Ishikawa (cell line): ENCODE results near the gene DAP.

Experiments used
- CEBPB ChIP-seq: IDR thresholded peaks from 2 replicates; pipeline ENCODE4 v1.6.1; 2012
- CREB1 ChIP-seq: IDR thresholded peaks from 2 replicates; pipeline ENCODE4 v1.6.1; 2012; ENCODE audit warnings: low read depth
- EGR1 ChIP-seq: IDR thresholded peaks from 2 replicates; pipeline ENCODE4 v1.6.1; 2012
- EP300 ChIP-seq: IDR thresholded peaks from 2 replicates; pipeline ENCODE4 v1.6.1; 2012; ENCODE audit warnings: borderline replicate concordance
- FOXM1 ChIP-seq: IDR thresholded peaks from 2 replicates; pipeline ENCODE4 v1.6.1; 2012; ENCODE audit warnings: low read depth, borderline replicate concordance
- NFIC ChIP-seq: IDR thresholded peaks from 2 replicates; pipeline ENCODE4 v1.6.1; 2012
- RAD21 ChIP-seq: IDR thresholded peaks from 2 replicates; pipeline ENCODE4 v1.6.1; 2012; ENCODE audit warnings: low read depth
- TAF1 ChIP-seq: IDR thresholded peaks from 2 replicates; pipeline ENCODE4 v1.6.1; 2012; ENCODE audit warnings: low read depth, mild to moderate bottlenecking
- TCF12 ChIP-seq: IDR thresholded peaks from 2 replicates; pipeline ENCODE4 v1.6.1; 2012; ENCODE audit warnings: low read depth
- TEAD4 ChIP-seq: IDR thresholded peaks from 2 replicates; pipeline ENCODE4 v1.6.1; 2012
- YY1 ChIP-seq: IDR thresholded peaks from 2 replicates; pipeline ENCODE4 v1.6.1; 2012; ENCODE audit warnings: low read depth
- ZBTB7A ChIP-seq: IDR thresholded peaks from 2 replicates; pipeline ENCODE4 v1.6.1; 2012; ENCODE audit warnings: low read depth
- TF ChIP-seq, protein P1 (sequence below): IDR thresholded peaks from 2 replicates; pipeline ENCODE4 v1.6.1; 2012; ENCODE audit warnings: low read depth, mild to moderate bottlenecking
- TF ChIP-seq, protein P2 (sequence below): IDR thresholded peaks from 2 replicates; pipeline ENCODE4 v1.6.1; 2012
- TF ChIP-seq, protein P3 (sequence below): IDR thresholded peaks from 2 replicates; pipeline ENCODE4 v1.6.1; 2012

Gene DAP

DNA sequence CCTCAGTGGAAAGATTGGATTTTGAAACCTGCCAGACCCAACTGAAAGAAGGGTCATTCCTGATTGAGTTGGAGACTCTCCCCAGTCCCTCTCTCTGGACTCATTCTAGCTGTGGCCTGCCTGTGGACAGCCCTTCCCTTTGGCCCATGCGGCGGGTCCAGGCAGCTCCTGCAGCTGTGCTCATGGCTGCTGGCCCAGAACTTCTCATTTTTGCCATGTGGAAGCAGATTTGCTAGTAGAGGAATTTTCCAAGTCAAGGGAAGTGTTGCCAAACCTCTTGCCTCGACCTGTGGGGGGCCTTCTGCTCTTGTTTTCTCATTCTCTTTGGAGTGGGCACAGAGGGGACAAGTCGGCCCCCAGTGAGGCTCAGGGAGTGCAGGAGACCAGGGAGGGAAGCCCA is 108.0 kb downstream of the DAP start:
- TF ChIP-seq TEAD4 (no peak), TCF12 (no peak), NFIC (no peak), EP300 (no peak), TAF1 (no peak), ZBTB7A (no peak), YY1 (no peak), EGR1 (no peak), RAD21 (no peak), CREB1 (no peak), CEBPB (no peak), FOXM1 (no peak)
- TF ChIP-seq, protein P1, sequence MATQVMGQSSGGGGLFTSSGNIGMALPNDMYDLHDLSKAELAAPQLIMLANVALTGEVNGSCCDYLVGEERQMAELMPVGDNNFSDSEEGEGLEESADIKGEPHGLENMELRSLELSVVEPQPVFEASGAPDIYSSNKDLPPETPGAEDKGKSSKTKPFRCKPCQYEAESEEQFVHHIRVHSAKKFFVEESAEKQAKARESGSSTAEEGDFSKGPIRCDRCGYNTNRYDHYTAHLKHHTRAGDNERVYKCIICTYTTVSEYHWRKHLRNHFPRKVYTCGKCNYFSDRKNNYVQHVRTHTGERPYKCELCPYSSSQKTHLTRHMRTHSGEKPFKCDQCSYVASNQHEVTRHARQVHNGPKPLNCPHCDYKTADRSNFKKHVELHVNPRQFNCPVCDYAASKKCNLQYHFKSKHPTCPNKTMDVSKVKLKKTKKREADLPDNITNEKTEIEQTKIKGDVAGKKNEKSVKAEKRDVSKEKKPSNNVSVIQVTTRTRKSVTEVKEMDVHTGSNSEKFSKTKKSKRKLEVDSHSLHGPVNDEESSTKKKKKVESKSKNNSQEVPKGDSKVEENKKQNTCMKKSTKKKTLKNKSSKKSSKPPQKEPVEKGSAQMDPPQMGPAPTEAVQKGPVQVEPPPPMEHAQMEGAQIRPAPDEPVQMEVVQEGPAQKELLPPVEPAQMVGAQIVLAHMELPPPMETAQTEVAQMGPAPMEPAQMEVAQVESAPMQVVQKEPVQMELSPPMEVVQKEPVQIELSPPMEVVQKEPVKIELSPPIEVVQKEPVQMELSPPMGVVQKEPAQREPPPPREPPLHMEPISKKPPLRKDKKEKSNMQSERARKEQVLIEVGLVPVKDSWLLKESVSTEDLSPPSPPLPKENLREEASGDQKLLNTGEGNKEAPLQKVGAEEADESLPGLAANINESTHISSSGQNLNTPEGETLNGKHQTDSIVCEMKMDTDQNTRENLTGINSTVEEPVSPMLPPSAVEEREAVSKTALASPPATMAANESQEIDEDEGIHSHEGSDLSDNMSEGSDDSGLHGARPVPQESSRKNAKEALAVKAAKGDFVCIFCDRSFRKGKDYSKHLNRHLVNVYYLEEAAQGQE: no peak
- TF ChIP-seq, protein P2, sequence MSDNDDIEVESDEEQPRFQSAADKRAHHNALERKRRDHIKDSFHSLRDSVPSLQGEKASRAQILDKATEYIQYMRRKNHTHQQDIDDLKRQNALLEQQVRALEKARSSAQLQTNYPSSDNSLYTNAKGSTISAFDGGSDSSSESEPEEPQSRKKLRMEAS: no peak
- TF ChIP-seq, protein P3, sequence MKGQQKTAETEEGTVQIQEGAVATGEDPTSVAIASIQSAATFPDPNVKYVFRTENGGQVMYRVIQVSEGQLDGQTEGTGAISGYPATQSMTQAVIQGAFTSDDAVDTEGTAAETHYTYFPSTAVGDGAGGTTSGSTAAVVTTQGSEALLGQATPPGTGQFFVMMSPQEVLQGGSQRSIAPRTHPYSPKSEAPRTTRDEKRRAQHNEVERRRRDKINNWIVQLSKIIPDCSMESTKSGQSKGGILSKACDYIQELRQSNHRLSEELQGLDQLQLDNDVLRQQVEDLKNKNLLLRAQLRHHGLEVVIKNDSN: no peak

DNA sequence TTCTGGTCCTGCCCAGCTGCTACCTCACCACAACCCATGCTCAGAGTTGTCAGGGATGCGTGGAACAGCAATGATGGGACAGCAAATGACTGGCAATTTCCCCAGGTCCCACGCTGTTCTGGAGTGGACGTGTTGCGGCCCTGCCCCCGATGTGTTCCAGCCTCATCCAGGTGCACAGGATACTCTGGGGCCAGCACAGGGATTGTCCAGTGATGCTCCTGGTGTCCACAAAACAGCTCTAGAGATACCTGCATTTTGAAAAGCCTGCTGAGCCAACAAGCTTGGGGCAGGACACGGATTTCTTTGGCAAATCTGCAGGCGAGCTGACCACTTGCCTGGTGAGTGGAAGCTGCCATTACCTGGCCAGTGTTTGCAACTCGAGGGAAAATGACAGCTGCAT is 108.4 kb downstream of the DAP start:
- TF ChIP-seq TCF12: no peak
- no peak for TF ChIP-seq TAF1
- TF ChIP-seq, protein P3: no peak
- TF ChIP-seq, protein P1: no peak

DNA sequence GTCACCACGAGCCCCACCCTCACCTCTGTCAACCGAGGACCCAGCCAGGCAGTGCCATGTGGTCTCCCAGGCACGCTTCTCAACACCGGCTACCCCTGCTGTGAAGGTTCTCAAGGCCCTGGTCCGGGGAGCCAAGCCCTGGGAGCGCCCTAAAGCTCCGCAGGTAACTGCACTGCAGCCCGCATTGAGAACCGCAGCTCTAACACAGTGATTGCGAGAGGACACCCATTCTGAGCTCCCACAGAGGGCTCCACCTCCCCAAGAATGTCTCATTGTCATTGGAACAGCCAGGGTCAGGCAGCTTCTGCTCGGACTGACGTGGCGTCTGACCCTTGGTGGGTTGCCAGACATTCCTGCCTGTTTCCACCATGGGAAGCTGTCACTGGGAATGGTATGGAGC is 108.9 kb downstream of the DAP start:
- TF ChIP-seq RAD21 (peak; percentile 18; the same call in 1 of the 2 replicates), CREB1 (no peak), ZBTB7A (no peak)

DNA sequence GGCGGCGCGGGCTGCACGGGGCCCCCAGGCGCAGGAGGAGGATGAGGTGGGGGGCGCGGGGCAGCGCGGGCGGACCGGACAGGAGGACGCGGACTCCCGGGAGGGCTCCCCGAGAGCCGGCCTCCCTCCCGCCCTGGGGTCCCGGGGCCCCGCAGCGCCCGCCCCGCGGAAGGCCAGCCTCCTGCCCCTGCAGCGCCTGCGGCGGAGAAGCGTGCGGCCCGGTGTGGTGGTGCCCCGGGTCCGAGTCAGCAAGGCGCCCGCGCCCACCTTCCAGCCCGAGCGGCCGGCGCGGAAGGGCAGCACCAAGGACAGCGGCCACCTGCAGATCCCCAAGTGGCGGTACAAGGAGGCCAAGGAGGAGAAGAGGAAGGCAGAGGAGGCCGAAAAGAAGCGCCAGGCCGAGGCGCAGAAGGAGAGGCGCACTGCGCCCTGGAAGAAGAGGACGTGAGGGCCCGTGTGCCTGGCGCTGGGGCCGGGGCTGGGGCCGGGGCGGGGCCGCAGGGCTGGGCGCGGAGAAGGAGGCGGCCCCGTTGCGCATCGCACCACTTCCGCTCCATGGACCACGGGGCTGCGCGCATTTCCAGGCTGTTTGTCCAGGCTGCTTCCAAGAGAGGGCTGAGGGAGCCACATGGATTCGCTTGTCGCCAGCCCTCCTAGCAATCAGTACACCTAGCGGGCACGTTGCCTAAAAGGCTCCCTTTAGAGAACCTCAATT is 111.2 kb downstream of the DAP start:
- TF ChIP-seq, protein P1: peak; percentile 78
- TF ChIP-seq TCF12 (no peak), EGR1 (no peak)
- TF ChIP-seq, protein P2: no peak

DNA sequence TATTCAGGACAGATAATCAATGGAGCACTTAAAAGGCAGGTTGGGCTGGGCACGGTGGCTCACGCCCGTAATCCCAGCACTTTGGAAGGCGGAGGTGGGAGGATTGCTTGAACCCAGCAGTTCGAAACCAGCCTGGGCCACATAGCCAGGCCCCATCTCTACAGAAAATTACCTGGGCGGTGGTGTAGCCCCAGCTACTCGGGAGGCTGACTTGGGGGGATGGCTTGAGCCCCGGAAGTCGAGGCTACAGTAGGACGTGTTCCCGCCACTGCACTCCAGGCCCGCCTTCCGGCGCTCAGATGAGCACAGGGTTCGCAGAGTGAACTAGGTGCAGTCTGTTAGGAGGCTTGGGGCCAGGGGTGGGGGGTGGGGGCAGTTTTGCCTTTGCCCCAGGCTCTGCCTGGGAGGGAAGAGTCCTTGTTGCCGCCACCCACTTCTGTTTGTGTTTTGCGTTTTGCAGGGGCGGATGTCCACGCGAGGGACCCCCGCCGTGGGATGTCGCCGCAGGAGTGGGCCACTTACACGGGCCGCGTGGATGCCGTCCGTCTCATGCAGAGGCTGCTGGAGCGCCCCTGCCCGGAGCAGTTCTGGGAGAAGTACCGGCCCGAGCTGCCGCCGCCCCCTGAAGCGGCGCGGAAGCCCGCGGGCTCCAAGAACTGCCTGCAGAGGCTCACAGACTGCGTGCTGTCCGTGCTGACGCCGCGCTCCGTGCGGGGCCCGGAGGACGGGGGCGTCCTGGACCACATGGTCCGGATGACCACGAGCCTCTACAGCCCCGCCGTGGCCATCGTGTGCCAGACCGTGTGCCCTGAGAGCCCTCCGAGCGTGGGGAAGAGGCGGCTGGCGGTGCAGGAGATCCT is 112.0 kb downstream of the DAP start:
- TF ChIP-seq TEAD4 (no peak), ZBTB7A (no peak), EP300 (no peak), TCF12 (no peak), YY1 (no peak), EGR1 (no peak), TAF1 (no peak), NFIC (no peak), CEBPB (no peak), FOXM1 (no peak), CREB1 (no peak), RAD21 (no peak)
- TF ChIP-seq, protein P2: no peak
- TF ChIP-seq, protein P3: no peak
- TF ChIP-seq, protein P1: no peak
